Panc1 (cell line): ENCODE measurements around the gene SASS6. TPM values are rescaled to one million over a fixed set of nuclear protein-coding genes. Genes with fewer than 3 reads are reported as not detected.

Source experiments
- ATAC-seq: fragments of 200-7000 bp; cut with Tn5 transposase; 2 replicates; pipeline ENCODE4 v1.9.1; 2020; ENCODE audit warnings: mild to moderate bottlenecking, moderate library complexity
- BruUV-seq: library from RNA; stranded (reverse); fragments of 400-500 nt; replicated peaks from 2 replicates; lab custom pipeline; 2021; lab: Mats Ljungman, UMichigan
- CTCF ChIA-PET: fragments of 300-600 bp; sonication (Branson Sonifier 250); formaldehyde crosslinking; loops from one replicate; lab custom pipeline; 2022; ENCODE audit warnings: antibody characterized with exemption; lab: Charles Lee
- POLR2A ChIA-PET: fragments of 300-600 bp; sonication (Branson Sonifier 250); formaldehyde crosslinking; loops from one replicate; lab custom pipeline; 2022; ENCODE audit warnings: antibody characterized with exemption; lab: Charles Lee
- DNase-seq: peaks from one replicate; pipeline ENCODE4 v3.0.0-alpha.2; 2010; ENCODE audit warnings: low read depth, low spot score
- H3K27ac ChIP-seq: 2 replicates; pipeline ENCODE4 v1.5.1; 2011; ENCODE audit warnings: mild to moderate bottlenecking, low read length, inconsistent platforms
- H3K27me3 ChIP-seq: fragments of 200-500 bp; sonication (Bioruptor generic); 2 replicates; pipeline ENCODE4 v1.6.0; 2014; ENCODE audit warnings: low read length, inconsistent platforms; ENCODE audit not compliant: control insufficient read depth, insufficient read depth
- H3K36me3 ChIP-seq: fragments of 200-500 bp; sonication (Bioruptor generic); 2 replicates; pipeline ENCODE4 v1.5.1; 2014; ENCODE audit warnings: inconsistent platforms, mild to moderate bottlenecking, low read length, moderate library complexity; ENCODE audit not compliant: control insufficient read depth, insufficient read depth
- H3K4me1 ChIP-seq: 2 replicates; pipeline ENCODE4 v1.5.1; 2011; ENCODE audit warnings: inconsistent platforms, mild to moderate bottlenecking, low read length, moderate library complexity; ENCODE audit not compliant: control insufficient read depth, insufficient read depth
- H3K4me3 ChIP-seq, 2 experiments: 2 replicates each; pipeline ENCODE4 v1.5.1; 2011 to 2012; ENCODE audit warnings: low read depth in 2 of 2, low read length in 2 of 2, mild to moderate bottlenecking in 2 of 2, inconsistent platforms in 1 of 2, moderate library complexity in 1 of 2
- H3K9me3 ChIP-seq: fragments of 200-500 bp; sonication (Bioruptor generic); 2 replicates; pipeline ENCODE4 v1.5.1; 2014; ENCODE audit warnings: low read depth, mild to moderate bottlenecking, inconsistent platforms, low read length, moderate library complexity; ENCODE audit not compliant: control insufficient read depth, insufficient read depth
- POLR2AphosphoS5 ChIP-seq: IDR thresholded peaks from 2 replicates; pipeline ENCODE4 v1.6.1; 2012; ENCODE audit warnings: mild to moderate bottlenecking, low read depth, low read length, moderate library complexity
- REST ChIP-seq, 2 experiments: IDR thresholded peaks; 2 replicates each; pipeline ENCODE4 v1.6.1; 2011 to 2012; ENCODE audit warnings: low read depth in 2 of 2, control low read depth in 1 of 2, low read length in 1 of 2, mild to moderate bottlenecking in 1 of 2, moderate library complexity in 1 of 2; ENCODE audit not compliant: insufficient read depth in 1 of 2
- SIN3A ChIP-seq: IDR thresholded peaks from 2 replicates; pipeline ENCODE4 v1.6.1; 2012; ENCODE audit warnings: low read depth, mild to moderate bottlenecking, low read length, moderate library complexity, borderline replicate concordance; ENCODE audit not compliant: insufficient read depth
- TCF7L2 ChIP-seq: IDR thresholded peaks from 2 replicates; pipeline ENCODE4 v1.6.1; 2011; ENCODE audit warnings: mild to moderate bottlenecking, low read depth, low read length, inconsistent platforms
- in situ Hi-C: cut with HindIII; loops from 2 replicates; pipeline ENCODE4 v1.10.0; 2016; ENCODE audit warnings: low sequenced_read_pairs, low pct_unique_long_range_greater_than_20kb
- intact Hi-C: fragments of 100-400 bp; cut with micrococcal nuclease; formaldehyde crosslinking; loops from one replicate; pipeline ENCODE4 v1.10.0; 2022; ENCODE audit not compliant: unreplicated experiment
- total RNA-seq: library from RNA; stranded (reverse); gene quantifications from one replicate; pipeline ENCODE4 v1.2.1, GENCODE V29; 2021; ENCODE audit not compliant: unreplicated experiment
- TF ChIP-seq, protein P1 (sequence below): fragments of 450-650 bp; IDR thresholded peaks from 2 replicates; pipeline ENCODE4 v1.5.1; 2017; ENCODE audit warnings: mild to moderate bottlenecking

SASS6 gene
- total RNA-seq, 1 experiment from 2014 or later: 6.2 TPM

DNA sequence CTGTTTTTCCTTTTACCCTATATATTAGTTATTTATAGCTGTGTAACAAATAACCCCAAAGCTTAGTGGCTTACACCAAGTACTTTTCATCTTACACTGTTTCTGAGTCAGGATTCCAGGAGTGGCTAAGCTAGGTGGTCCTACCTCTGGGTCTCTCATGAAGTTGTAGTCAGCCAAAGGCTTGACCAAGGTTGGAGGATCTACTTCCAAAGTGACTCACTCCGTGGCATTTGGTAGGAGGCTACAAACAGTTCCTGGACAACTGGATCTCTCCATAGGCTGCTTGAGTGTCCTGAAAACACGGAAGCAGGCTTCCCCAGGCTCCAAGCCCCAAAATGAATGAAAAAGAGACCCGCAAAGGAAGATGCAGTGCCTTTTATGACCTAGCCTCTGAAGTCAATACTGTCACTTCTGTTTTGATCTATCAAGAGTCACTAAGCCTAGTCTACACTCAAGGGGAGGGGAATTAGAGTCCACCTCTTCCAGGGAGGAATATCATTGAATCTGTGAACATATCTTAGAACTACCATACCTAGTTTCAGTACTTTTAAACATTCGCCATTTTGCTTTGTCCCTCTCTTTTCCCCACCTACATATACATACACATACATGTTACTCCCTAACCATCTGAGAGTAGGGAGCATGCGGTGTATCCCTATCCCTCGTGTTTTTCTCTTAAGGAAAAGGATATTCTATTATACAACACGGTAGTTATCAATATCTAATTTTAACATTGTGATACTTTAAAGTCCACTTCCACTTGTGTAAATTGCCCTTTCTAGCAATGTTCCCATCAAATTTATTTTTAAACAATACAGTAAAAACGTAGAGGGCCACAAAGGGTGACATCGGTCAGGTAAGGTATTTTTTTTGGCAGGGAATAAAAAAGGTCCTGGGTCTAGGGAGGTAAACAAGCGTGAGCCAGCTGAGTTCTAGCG is 95.7 kb downstream of the SASS6 start:
- in situ Hi-C loops: no loop called here
- H3K9me3 ChIP-seq: no peaks in the 10 kb centered on the region
- H3K36me3 ChIP-seq: peaks cover 6% of the 10 kb centered on the region; the same call in 1 of the 2 replicates
- ATAC-seq: peak; percentile 18
- H3K27ac ChIP-seq: peak overlapping the region; percentile 92
- BruUV-seq: TSS peak; percentile 97
- TF ChIP-seq TCF7L2 (no peak), REST (IDR thresholded peaks at IDR 0.05; ENCODE audit: insufficient read depth in 1 of 2, low read depth in 2 of 2, low read length in 1 of 2) (no peak), SIN3A (no peak; the same call in 1 of the 2 replicates), POLR2AphosphoS5 (no peak)
- TF ChIP-seq, protein P1, sequence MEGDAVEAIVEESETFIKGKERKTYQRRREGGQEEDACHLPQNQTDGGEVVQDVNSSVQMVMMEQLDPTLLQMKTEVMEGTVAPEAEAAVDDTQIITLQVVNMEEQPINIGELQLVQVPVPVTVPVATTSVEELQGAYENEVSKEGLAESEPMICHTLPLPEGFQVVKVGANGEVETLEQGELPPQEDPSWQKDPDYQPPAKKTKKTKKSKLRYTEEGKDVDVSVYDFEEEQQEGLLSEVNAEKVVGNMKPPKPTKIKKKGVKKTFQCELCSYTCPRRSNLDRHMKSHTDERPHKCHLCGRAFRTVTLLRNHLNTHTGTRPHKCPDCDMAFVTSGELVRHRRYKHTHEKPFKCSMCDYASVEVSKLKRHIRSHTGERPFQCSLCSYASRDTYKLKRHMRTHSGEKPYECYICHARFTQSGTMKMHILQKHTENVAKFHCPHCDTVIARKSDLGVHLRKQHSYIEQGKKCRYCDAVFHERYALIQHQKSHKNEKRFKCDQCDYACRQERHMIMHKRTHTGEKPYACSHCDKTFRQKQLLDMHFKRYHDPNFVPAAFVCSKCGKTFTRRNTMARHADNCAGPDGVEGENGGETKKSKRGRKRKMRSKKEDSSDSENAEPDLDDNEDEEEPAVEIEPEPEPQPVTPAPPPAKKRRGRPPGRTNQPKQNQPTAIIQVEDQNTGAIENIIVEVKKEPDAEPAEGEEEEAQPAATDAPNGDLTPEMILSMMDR: no peak
- CTCF ChIA-PET: no interaction called here
- intact Hi-C loops: loop anchor here (10.0 kb wide), 1 partner anchor 232 kb away; no protein-coding TSS in a partner anchor
- no peak for DNase-seq
- peak overlapping the region; percentile 61 to 65 for H3K4me3 ChIP-seq
- peaks cover 4% of the 10 kb centered on the region; the same call in 1 of the 2 replicates for H3K4me1 ChIP-seq
- H3K27me3 ChIP-seq: no peaks in the 10 kb centered on the region
- POLR2A ChIA-PET: interaction anchor here (0.6 kb wide), 1 partner anchor 389 kb away, joined by 5 read pairs; no protein-coding TSS in a partner anchor

DNA sequence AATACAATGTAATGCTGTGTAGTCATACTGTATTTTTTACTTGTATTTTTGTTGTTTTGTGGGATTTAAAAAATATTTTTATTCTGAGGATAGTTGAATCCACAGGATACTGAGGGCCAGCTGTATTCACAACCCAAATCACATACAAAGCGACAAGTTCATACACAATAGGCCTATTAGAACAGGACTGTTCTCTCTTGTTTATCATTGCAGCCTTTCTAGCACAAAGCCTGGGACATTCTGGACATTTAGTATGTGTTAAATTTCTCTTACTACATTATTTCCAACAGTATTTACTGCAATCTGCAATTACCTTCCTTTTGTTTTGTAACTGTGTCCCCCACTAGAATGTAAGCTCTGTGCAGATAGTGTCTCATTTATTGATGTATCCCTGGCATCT is 97.5 kb downstream of the SASS6 start:
- in situ Hi-C loops: no loop called here
- POLR2A ChIA-PET: no interaction called here
- TF ChIP-seq, protein P1: no peak
- TF ChIP-seq SIN3A (no peak), REST (IDR thresholded peaks at IDR 0.05; ENCODE audit: insufficient read depth in 1 of 2, low read depth in 2 of 2, low read length in 1 of 2) (no peak), POLR2AphosphoS5 (no peak)
- no peaks in the 10 kb centered on the region for H3K9me3 ChIP-seq
- intact Hi-C loops: loop anchor here (10.0 kb wide), 1 partner anchor 230 kb away; no protein-coding TSS in a partner anchor
- DNase-seq (no peak), ATAC-seq (no peak)
- no peak overlapping the region for H3K4me3 ChIP-seq
- no peaks in the 10 kb centered on the region; the same call in 1 of the 2 replicates for H3K4me1 ChIP-seq
- no peaks in the 10 kb centered on the region for H3K27me3 ChIP-seq
- CTCF ChIA-PET: no interaction called here
- BruUV-seq: no TSS peak
- H3K27ac ChIP-seq: no peak overlapping the region
- peaks cover 6% of the 10 kb centered on the region; the same call in 1 of the 2 replicates for H3K36me3 ChIP-seq
